Lower leg skin (tissue), 4 donors: ENCODE results near the gene IQCH. TPM values are rescaled to one million over a fixed set of nuclear protein-coding genes. Genes with fewer than 3 reads are reported as not detected.

Source experiments
- DNase-seq, 2 donors: peaks; one replicate each; pipeline ENCODE4 v3.0.0-alpha.2; 2019; ENCODE audit warnings: low spot score in 2 of 2
- H3K4me3 ChIP-seq: fragments of 200-600 bp; sonication (generic); 2 replicates; pipeline ENCODE4 v1.5.1; 2017; ENCODE audit warnings: mild to moderate bottlenecking, low read depth; ENCODE audit not compliant: poor library complexity, severe bottlenecking
- POLR2A ChIP-seq, 2 donors: fragments of 450-650 bp; IDR thresholded peaks; one replicate each; pipeline ENCODE4 v1.6.1; 2016 to 2017; ENCODE audit warnings: antibody characterized with exemption in 2 of 2, mild to moderate bottlenecking in 1 of 2, moderate library complexity in 1 of 2
- WGBS, 2 donors: methylation state at CpG; one replicate each; pipeline ENCODE4 v1.1.5; 2018; 5-methylcytosine and 5-hydroxymethylcytosine counted together
- intact Hi-C: fragments of 100-400 bp; cut with DNase I; formaldehyde crosslinking; loops from one replicate; pipeline ENCODE4 v1.15.0; 2023; ENCODE audit warnings: low total_unique reads
- total RNA-seq, 4 donors: library from RNA; depleted of rRNA; stranded (reverse); fragments of >200 nt; gene quantifications; one replicate each; pipeline ENCODE4 v1.1.0, GENCODE V29; 2016
- TF ChIP-seq, protein P1 (sequence below), 3 donors: fragments of 450-650 bp; IDR thresholded peaks; one replicate each; pipeline ENCODE4 v1.5.1; 2016; ENCODE audit warnings: antibody characterized with exemption in 3 of 3, mild to moderate bottlenecking in 3 of 3, moderate library complexity in 2 of 3

The IQCH gene
- total RNA-seq, 4 donors from 2014 or later, result 0.17 to 1.6 (median 0.94) TPM

- intact Hi-C loops, result no loop called here
- H3K4me3 ChIP-seq, result no peak overlapping the region
- 71 to 79% methylated on average over 8 of the region's 8 CpGs for WGBS, 2 donors
- DNase-seq, result no peak
- TF ChIP-seq POLR2A (IDR thresholded peaks at IDR 0.05), result no peak
- TF ChIP-seq, protein P1, sequence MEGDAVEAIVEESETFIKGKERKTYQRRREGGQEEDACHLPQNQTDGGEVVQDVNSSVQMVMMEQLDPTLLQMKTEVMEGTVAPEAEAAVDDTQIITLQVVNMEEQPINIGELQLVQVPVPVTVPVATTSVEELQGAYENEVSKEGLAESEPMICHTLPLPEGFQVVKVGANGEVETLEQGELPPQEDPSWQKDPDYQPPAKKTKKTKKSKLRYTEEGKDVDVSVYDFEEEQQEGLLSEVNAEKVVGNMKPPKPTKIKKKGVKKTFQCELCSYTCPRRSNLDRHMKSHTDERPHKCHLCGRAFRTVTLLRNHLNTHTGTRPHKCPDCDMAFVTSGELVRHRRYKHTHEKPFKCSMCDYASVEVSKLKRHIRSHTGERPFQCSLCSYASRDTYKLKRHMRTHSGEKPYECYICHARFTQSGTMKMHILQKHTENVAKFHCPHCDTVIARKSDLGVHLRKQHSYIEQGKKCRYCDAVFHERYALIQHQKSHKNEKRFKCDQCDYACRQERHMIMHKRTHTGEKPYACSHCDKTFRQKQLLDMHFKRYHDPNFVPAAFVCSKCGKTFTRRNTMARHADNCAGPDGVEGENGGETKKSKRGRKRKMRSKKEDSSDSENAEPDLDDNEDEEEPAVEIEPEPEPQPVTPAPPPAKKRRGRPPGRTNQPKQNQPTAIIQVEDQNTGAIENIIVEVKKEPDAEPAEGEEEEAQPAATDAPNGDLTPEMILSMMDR (IDR thresholded peaks at IDR 0.05), result no peak
Measured at GRCh38 chr15:67548862-67549651, 294.5 kb downstream of the IQCH start.

DNA sequence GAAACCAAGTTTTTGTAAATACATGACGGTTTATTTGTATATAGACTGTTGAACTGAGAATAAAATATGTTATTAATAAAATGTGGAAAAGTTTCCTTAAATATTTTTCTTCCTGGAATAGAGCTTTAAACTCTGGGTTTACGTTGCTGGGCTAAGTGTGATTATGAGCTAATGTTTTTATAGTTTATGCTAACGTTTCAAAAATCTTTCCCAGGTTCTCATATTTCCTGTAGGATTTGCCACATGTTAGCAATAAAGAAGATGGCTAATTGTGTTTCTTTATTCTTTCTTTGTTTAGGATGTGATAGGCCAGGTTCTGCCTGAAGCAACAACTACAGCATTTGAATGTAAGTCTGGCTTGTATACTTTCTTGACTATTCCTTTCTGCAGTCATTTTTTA is 295.1 kb downstream of the IQCH start:
- no peak for TF ChIP-seq POLR2A (IDR thresholded peaks at IDR 0.05)
- TF ChIP-seq, protein P1 (IDR thresholded peaks at IDR 0.05), result no peak
- 60 to 64% methylated on average over 3 of the region's 3 CpGs for WGBS, 2 donors
- intact Hi-C loops, result no loop called here
- no peak overlapping the region for H3K4me3 ChIP-seq
- DNase-seq, result no peak

- no peak overlapping the region for H3K4me3 ChIP-seq
- TF ChIP-seq, protein P1 (IDR thresholded peaks at IDR 0.05), result no peak
- no peak for TF ChIP-seq POLR2A (IDR thresholded peaks at IDR 0.05)
- WGBS, 2 donors, result 77 to 90% methylated on average over 4 of the region's 4 CpGs
- no peak for DNase-seq
- intact Hi-C loops, result no loop called here
Measured at GRCh38 chr15:67550522-67550921, 295.9 kb downstream of the IQCH start.

DNA sequence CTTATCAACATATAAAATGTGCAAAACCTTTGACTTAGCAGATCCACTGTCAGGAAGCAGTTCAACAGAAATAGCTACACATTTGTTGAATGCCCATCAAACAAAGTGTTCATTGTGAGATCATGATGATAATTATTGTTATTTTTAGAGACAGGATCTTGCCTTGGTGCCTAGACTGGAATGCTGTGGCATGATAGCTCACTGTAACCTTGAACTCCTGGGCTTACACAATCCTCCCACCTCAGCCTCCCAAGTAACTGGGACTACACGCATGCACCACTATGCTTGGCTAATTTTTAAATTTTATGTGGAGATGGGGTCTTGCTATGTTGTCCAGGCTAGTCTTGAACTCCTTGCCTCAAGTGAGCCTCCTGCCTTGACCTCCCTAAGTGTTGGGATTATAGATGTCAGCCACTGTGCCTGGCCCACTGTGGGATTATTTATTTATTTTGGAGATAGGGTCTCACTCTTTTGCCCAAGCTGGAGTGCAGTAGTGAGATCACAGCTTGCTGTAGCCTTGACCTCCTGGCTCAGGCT is 296.7 kb downstream of the IQCH start:
- intact Hi-C loops, result no loop called here
- TF ChIP-seq, protein P1 (IDR thresholded peaks at IDR 0.05), result no peak
- no peak for TF ChIP-seq POLR2A (IDR thresholded peaks at IDR 0.05)
- WGBS, 2 donors, result 100% methylated on average over 1 of the region's 1 CpG
- DNase-seq, result no peak
- no peak overlapping the region for H3K4me3 ChIP-seq

Other genes starting within 250 kb of the IQCH start
- 10 to 100 TPM; 25.9 to 69.4 (median 35.2) TPM for gene SMAD3, start 189.2 kb upstream of the IQCH start, total RNA-seq
- 10 to 100 TPM; 11.3 to 23.4 (median 17.5) TPM for gene AAGAB, start 125 bp upstream of the IQCH start, total RNA-seq